K562 (cell line): ENCODE data around the gene PPDPF.

Experiments used
- BRCA1 ChIP-seq, 2 experiments: fragments of 450-650 bp in 1 of 2; sonication (generic) in 1 of 2; formaldehyde crosslinking in 1 of 2; IDR thresholded peaks; 2 replicates each; pipeline versions ENCODE4 v1.5.0 to v1.6.1; 2017 to 2020; ENCODE audit warnings: mild to moderate bottlenecking in 1 of 2, missing genetic modification reagents in 1 of 2
- NR1H2 ChIP-seq: sonication (generic); formaldehyde crosslinking; IDR thresholded peaks from 2 replicates; pipeline ENCODE4 v1.4.0; 2020; ENCODE audit warnings: mild to moderate bottlenecking, missing genetic modification reagents
- TF ChIP-seq, protein P1 (sequence below): sonication (generic); formaldehyde crosslinking; IDR thresholded peaks from 2 replicates; pipeline ENCODE4 v1.8.0; 2022; ENCODE audit warnings: mild to moderate bottlenecking, missing genetic modification reagents, borderline replicate concordance
- TF ChIP-seq, protein P2 (sequence below), 2 experiments: fragments of 450-650 bp in 1 of 2; sonication (generic) in 1 of 2; formaldehyde crosslinking; conservative IDR thresholded peaks; 2 replicates each; pipeline versions ENCODE4 v1.4.0 to v1.8.1; 2020 to 2022; ENCODE audit warnings: mild to moderate bottlenecking in 1 of 2, missing genetic modification reagents in 1 of 2
- TF ChIP-seq, protein P3 (sequence below): fragments of 450-650 bp; formaldehyde crosslinking; IDR thresholded peaks from 2 replicates; pipeline ENCODE4 v1.4.0; 2022; ENCODE audit warnings: missing genetic modification characterization

- TF ChIP-seq, protein P1, sequence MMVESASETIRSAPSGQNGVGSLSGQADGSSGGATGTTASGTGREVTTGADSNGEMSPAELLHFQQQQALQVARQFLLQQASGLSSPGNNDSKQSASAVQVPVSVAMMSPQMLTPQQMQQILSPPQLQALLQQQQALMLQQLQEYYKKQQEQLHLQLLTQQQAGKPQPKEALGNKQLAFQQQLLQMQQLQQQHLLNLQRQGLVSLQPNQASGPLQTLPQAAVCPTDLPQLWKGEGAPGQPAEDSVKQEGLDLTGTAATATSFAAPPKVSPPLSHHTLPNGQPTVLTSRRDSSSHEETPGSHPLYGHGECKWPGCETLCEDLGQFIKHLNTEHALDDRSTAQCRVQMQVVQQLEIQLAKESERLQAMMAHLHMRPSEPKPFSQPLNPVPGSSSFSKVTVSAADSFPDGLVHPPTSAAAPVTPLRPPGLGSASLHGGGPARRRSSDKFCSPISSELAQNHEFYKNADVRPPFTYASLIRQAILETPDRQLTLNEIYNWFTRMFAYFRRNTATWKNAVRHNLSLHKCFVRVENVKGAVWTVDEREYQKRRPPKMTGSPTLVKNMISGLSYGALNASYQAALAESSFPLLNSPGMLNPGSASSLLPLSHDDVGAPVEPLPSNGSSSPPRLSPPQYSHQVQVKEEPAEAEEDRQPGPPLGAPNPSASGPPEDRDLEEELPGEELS = no peak
- no peak for TF ChIP-seq BRCA1 (IDR thresholded peaks at IDR 0.05)
- no peak for TF ChIP-seq BRCA1 (CRISPR knock-in tag; IDR thresholded peaks at IDR 0.05)
- TF ChIP-seq, protein P2, sequence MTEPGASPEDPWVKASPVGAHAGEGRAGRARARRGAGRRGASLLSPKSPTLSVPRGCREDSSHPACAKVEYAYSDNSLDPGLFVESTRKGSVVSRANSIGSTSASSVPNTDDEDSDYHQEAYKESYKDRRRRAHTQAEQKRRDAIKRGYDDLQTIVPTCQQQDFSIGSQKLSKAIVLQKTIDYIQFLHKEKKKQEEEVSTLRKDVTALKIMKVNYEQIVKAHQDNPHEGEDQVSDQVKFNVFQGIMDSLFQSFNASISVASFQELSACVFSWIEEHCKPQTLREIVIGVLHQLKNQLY (CRISPR knock-in tag; conservative IDR thresholded peaks at IDR 0.05) = no peak
- no peak for TF ChIP-seq NR1H2 (CRISPR knock-in tag)
- TF ChIP-seq, protein P3, sequence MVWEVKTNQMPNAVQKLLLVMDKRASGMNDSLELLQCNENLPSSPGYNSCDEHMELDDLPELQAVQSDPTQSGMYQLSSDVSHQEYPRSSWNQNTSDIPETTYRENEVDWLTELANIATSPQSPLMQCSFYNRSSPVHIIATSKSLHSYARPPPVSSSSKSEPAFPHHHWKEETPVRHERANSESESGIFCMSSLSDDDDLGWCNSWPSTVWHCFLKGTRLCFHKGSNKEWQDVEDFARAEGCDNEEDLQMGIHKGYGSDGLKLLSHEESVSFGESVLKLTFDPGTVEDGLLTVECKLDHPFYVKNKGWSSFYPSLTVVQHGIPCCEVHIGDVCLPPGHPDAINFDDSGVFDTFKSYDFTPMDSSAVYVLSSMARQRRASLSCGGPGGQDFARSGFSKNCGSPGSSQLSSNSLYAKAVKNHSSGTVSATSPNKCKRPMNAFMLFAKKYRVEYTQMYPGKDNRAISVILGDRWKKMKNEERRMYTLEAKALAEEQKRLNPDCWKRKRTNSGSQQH (CRISPR knock-in tag) = no peak
Observed at GRCh38 chr20:63471981-63472831, 48.4 kb upstream of the PPDPF start, which contains the start of gene KCNQ2.
